GM23248 (cell line): ENCODE results near the gene TMEM100. TPM values are rescaled to one million over a fixed set of nuclear protein-coding genes. Genes with fewer than 3 reads are reported as not detected.

ENCODE experiments used
- polyA plus RNA-seq: library from polyadenylated mRNA; unstranded; fragments of >200 nt; fragmentation: Nextera tagmentation; extraction: Ambion mirVana; gene quantifications from 2 replicates; pipeline ENCODE4 v1.2.1, GENCODE V29; 2016
- total RNA-seq: library from RNA; depleted of rRNA; stranded (reverse); fragments of >200 nt; shearing (Covaris generic); gene quantifications from 2 replicates; pipeline ENCODE4 v1.2.3, GENCODE V29; 2014; rRNA removed

The TMEM100 gene
- total and polyA plus RNA-seq, 2 experiments from 2014 or later = 0.18 TPM; not detected in 1

Other genes with a start within 250 kb of the TMEM100 start
- gene SMIM36, start 211.4 kb downstream of the TMEM100 start, total RNA-seq = not detected in 2 replicates
- not detected in 2 replicates for gene SMIM36, start 211.4 kb downstream of the TMEM100 start, polyA plus RNA-seq
- gene PCTP, start 28.2 kb upstream of the TMEM100 start, total RNA-seq = 6.9 and 13.2 TPM in 2 replicates
- gene PCTP, start 28.2 kb upstream of the TMEM100 start, polyA plus RNA-seq = 7.9 and 8.0 TPM in 2 replicates